ENCODE data around the gene PRPF6. TPM values are rescaled to one million over a fixed set of nuclear protein-coding genes. Genes with fewer than 3 reads are reported as not detected.

Gene PRPF6
- total and polyA plus RNA-seq, 2 of the 13 experiments (the other 11 are each of a cell fraction or from before 2014, with no cell fraction given), result 63.7 to 101 TPM

- H2AFZ ChIP-seq (ENCODE audit: low read length), result no peak overlapping the region
- CTCF ChIA-PET (ENCODE audit: low intra/inter-chr PET ratio, low total read pairs), result no interaction called here
- H3K4me1 ChIP-seq (ENCODE audit: insufficient read depth, low read length), result peaks cover 18% of the 10 kb centered on the region
- H3K27ac ChIP-seq (ENCODE audit: extremely low read length, insufficient read depth, low read length), result no peak overlapping the region
- BruUV-seq (replicated peaks), result no TSS peak
- no peak for DNase-seq (ENCODE audit: low spot score)
- TF ChIP-seq CHCHD3 (CRISPR knock-in tag; IDR thresholded peaks at IDR 0.05) (0 out of 2 replicates have a peak, but pooled peaks have one; percentile 9), BRCA1 (CRISPR knock-in tag; IDR thresholded peaks at IDR 0.05) (no peak), MYC (CRISPR knock-in tag; IDR thresholded peaks at IDR 0.05; ENCODE audit: borderline replicate concordance) (0 out of 2 replicates have a peak, but pooled peaks have one; percentile 14), ZNF768 (CRISPR knock-in tag; IDR thresholded peaks at IDR 0.05) (0 out of 2 replicates have a peak, but pooled peaks have one; percentile 14), ZNF782 (CRISPR knock-in tag; IDR thresholded peaks at IDR 0.05; ENCODE audit: borderline replicate concordance) (no peak), MED8 (CRISPR knock-in tag; IDR thresholded peaks at IDR 0.05; ENCODE audit: insufficient replicate concordance) (no peak), FOXO4 (CRISPR knock-in tag; conservative IDR thresholded peaks at IDR 0.05) (0 out of 2 replicates have a peak, but pooled peaks have one; percentile 68), ZNF562 (CRISPR knock-in tag; IDR thresholded peaks at IDR 0.05; ENCODE audit: borderline replicate concordance) (no peak), NFYB (CRISPR knock-in tag; IDR thresholded peaks at IDR 0.05) (no peak), ZNF891 (CRISPR knock-in tag; IDR thresholded peaks at IDR 0.05) (0 out of 2 replicates have a peak, but pooled peaks have one; percentile 16), ETS1 (CRISPR knock-in tag; IDR thresholded peaks at IDR 0.05) (no peak), AGO2 (optimal IDR thresholded peaks at IDR 0.05; ENCODE audit: low read depth, low read length) (peak; percentile 85)
- peaks cover 0 to 11% of the 10 kb centered on the region in 2 experiments; a peak in 2 of 5 replicates for H3K27me3 ChIP-seq (ENCODE audit: control insufficient read depth in 1 of 2, insufficient read depth in 2 of 2, low read length in 2 of 2)
- H3K36me3 ChIP-seq (replicated peaks in 1 of 2; ENCODE audit: control insufficient read depth in 1 of 2, insufficient read depth in 2 of 2, low read length in 2 of 2), result no peaks in the 10 kb centered on the region
- H3K4me3 ChIP-seq (replicated peaks in 1 of 3; ENCODE audit: insufficient read depth in 1 of 3, low read depth in 2 of 3, low read length in 3 of 3), result no peak overlapping the region
- H3K9ac ChIP-seq (ENCODE audit: insufficient read depth, low read depth, low read length), result no peak overlapping the region
- no peak for ATAC-seq
- no peaks in the 10 kb centered on the region for H4K20me1 ChIP-seq (ENCODE audit: insufficient read depth, low read length)
- intact Hi-C loops (cut with micrococcal nuclease; ENCODE audit: unreplicated experiment) (no loop called here), in situ Hi-C loops (cut with HindIII; ENCODE audit: extremely low pct_ligation_motif_present, low pct_unique_long_range_greater_than_20kb) (no loop called here)
- POLR2A ChIA-PET, result interaction anchor here (0.9 to 1.1 kb wide), 2 partner anchors 36 to 91 kb away, joined by 3 to 4 read pairs; partner anchors contain the start of gene C20orf204
- H3K79me2 ChIP-seq (ENCODE audit: insufficient read depth, low read length), result no peaks in the 10 kb centered on the region
- FAIRE-seq, result no peak
- 71% methylated on average over 25 of the region's 30 CpGs for WGBS (ENCODE audit: low lambda C conversion rate)
- H3K9me3 ChIP-seq (ENCODE audit: low read length), result no peaks in the 10 kb centered on the region
- H3K4me2 ChIP-seq (ENCODE audit: low read depth, low read length), result no peak overlapping the region
Measured at GRCh38 chr20:64071341-64072332, 90.7 kb downstream of the PRPF6 start.

Data from HepG2 (cell line).